GM18499 (cell line): ENCODE results near the gene PROSER3.
A peak's percentile ranks its signal among the peaks of the same experiment; 100 is the strongest.

Experiments
- ATAC-seq: cut with Tn5 transposase; IDR thresholded peaks from one replicate; pipeline ENCODE4 v1.9.1; 2021; ENCODE audit warnings: moderate number of reproducible peaks; ENCODE audit not compliant: insufficient read depth, unreplicated experiment

Gene PROSER3

DNA sequence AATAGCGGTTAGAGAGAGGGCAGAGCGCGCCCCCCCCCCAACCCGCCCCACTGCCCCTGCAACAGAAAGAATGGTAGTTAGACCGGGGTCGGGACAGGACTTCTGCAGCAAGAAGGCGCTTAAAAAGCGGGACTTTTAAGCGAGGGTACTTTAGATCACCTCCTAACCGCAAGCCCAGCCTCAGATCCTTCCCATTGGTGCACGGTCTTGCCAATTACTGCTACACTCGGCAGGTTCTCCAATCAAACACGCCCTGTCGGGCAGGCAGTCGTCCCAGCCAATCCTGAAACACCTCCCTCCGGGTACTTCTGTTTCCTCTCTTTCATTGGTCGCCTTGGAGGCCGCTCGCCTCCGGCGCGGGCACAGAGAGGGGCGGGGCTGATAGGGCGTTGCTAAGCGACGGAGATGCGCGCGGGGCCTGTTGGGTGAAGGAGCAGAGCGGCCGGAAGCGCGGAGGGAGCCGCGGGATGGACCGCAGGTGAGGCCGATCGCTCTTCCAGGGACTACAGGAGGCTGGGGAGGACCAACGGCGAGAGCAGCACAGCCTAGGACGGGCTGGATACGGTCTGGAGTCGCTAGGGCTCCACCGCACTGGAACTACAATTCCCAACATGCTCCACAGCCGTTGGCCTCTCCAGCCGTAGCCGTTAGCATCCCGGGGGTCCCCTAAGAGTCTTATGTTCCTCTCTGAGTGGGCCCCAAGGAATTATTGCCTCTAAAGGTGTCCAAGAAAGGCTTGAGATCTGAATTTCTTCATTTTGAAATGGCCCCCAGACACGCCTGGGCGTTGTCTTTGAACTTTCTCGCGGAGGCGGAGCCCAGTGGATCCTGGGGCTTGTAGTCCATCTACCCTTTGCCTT lies at the start of gene PROSER3:
PROSER3 (plus strand) TSS at position 428 of the 860 bp plus-strand sequence; CDS start at position 468, 40 bp downstream.
- peak; percentile 93 for ATAC-seq

- ATAC-seq = no peak
Measured at GRCh38 chr19:35708391-35708790, 49.6 kb upstream of the PROSER3 start.

DNA sequence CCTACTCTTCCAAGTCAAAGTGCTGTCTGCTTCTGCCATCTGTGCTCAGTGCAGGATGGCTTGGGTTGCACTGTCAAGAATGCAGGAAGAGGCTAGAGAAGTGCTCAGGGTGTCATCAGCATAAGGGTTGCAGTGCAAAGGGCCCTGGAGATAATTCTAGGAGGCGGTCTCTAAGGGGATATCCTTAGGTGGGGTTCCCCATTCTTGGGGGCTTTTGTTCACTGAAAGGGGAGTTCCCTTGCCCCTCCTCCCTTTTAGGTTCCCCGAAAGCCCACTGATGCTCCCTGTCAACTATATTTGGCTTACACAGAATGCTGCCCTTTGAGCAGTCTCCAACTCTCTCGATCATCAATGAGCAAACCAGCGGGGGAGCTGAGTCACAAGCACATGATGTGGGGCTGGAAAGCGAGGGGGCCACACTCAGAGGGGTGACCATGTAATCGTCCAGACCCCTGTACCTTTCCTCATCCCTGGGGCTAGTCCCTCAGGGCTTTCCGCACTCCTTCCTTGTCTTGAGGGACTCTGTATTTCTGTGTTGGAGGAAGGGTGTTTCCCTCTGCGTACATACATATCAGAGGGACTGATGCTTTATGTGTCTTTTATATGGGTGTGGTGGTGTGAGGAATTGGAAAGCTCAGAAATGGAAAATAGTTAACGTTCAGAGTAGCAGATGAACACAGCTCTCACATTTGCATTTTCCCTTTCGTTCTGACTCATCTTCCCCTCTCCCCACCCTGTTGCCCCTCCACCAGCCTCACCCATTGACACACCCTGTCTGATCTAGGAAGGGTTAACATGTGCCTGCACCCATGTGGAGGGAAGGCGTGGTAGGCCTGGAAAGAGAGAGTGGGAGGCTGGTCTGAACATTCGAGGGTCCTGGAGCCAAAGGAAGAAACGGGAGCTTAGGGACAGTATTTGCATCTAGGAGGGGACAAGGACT lies 46.9 kb upstream of the PROSER3 start:
- peak; percentile 35 for ATAC-seq

GRCh38 chr19:35712567-35713505 lies 45.1 kb upstream of the PROSER3 start:
- no peak for ATAC-seq

- no peak for ATAC-seq
Measured at GRCh38 chr19:35713506-35713850, 44.5 kb upstream of the PROSER3 start.

- no peak for ATAC-seq
Measured at GRCh38 chr19:35713904-35714495, 44.0 kb upstream of the PROSER3 start.

- ATAC-seq = no peak
Measured at GRCh38 chr19:35714601-35715354, 43.2 kb upstream of the PROSER3 start.

GRCh38 chr19:35715355-35715809 lies 42.6 kb upstream of the PROSER3 start:
- ATAC-seq = no peak

DNA sequence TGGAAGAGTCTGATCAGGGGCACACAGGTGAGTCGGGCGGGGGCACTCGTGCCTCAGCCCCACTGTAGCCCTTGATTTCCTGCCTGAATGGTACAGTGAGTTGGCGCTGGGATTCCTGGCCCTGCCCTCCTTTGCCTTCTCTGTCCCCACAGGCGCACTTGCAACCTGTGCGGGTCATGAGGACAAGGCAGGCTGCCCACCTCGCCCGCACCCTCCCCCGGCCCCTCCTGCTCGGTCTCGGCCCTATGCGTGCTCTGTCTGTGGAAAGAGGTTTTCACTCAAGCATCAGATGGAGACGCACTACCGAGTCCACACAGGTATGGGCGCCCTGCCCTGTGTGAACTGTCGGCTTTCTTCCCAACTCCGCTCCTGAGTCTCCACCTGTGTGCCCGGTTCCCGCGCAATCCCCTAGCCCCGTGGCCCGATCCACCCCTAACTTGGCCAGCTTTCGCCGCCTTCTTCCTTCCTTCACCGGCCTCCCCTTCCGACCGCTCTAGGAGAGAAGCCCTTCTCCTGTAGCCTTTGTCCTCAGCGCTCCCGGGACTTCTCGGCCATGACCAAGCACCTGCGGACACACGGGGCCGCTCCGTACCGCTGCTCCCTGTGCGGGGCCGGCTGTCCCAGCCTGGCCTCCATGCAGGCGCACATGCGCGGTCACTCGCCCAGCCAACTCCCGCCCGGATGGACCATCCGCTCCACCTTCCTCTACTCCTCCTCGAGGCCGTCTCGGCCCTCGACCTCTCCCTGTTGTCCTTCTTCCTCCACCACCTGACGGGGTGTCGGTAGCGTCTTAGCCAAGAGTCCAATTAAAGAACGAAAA lies 41.8 kb upstream of the PROSER3 start:
- ATAC-seq = no peak

DNA sequence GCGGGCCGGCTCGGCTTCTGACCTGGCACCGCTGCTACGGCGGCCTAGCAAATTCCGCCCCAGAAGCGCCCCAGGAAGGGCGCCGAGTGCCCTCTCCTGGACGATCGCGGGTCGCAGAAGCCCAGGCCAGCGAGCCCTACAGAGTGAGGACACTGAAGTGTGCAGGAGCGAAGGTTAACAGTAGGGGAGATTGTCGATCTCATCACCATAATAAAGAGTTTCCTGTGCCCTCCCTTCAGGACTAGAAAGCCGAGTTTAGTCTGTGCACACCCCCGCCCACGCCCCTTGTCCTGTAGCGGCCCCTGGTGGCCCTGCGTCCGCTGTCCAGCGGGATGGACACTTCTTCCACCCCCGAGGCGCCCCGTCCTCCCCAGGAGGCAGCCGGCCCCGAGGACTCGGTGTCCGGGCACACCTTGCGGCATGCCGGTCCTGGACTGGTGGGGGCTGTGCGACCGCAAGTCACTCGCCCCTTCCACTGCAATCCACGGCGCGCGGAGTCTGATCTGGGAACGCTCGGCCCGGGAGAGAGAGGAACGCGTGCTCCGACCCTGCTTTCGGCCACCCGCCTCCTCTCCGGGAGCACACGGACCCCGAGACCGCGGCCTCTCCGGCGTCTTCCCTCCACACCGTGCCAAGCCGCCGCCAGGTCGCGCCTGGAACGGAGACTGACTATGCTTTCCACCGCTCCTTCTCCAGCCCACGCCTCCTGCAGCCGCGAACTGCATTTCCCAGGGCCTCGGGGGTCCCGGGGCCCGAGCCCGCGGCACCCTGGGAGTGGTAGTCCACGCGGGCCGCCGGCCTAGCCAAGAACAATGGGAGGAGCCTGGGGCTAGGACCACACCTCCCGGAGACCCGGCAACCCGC lies 40.9 kb upstream of the PROSER3 start:
- peak; percentile 37 for ATAC-seq

DNA sequence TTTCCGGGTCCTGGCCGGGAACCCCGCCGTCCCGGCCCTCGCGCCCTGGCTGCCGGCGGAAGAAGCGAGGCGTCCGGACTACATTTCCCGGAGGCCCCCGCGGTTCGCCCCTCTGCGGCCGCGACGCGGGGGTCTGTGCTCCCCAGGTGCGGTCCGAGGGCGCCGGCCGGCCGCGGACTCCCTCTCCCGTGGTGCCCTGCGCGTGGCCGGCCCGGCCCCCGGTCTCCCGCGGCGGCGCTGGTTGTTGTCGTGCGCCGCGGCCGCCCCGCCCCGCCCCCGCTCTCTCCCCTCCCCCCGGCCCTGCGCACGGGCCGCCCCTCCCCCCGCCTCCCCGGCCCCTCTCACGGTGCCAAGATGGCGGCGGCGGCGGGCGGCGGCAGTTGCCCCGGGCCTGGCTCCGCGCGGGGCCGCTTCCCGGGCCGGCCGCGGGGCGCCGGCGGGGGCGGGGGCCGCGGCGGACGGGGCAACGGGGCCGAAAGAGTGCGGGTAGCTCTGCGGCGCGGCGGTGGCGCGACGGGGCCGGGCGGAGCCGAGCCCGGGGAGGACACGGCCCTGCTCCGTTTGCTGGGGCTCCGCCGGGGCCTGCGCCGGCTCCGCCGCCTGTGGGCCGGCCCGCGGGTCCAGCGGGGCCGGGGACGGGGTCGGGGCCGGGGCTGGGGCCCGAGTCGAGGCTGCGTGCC lies 40.2 kb upstream of the PROSER3 start, which contains the start of gene KMT2B:
KMT2B (plus strand) TSS at position 339 of the 680 bp plus-strand sequence; CDS start at position 355, 16 bp downstream.
- ATAC-seq = no peak

DNA sequence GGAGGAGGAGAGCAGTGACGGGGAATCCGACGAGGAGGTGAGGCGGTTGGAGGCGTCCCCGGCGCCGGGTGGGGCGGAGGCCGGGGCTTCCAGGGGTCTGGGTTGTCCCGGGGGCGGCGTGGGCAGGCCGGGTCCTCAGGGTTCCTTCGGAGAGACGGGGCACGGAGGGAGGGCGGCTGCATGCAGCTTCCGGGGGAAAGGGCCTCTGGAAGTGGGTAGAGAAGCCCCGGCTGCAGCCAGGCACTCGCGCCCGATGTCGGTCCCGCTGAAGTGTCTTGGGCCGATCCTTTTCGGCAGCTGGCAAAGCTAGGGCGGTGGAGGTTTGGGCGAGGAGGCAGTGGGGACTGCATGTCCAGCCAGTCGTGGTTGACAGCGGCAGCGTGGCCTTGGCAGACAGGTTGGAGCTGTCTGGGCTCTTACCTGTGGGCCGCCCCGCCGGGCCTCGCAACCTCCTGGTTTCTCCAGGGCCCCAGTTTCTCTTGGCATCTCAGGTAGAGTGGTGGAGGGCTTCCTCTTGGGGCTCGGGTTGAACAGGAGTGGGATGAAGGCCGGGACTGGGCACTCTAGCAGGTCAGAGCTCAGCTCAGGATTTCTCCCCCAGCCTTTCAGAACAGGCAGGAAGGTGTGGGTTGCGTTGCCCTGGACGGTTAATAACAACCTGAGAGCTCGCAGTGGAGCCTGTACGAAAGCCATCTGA lies 39.5 kb upstream of the PROSER3 start:
- ATAC-seq = no peak

DNA sequence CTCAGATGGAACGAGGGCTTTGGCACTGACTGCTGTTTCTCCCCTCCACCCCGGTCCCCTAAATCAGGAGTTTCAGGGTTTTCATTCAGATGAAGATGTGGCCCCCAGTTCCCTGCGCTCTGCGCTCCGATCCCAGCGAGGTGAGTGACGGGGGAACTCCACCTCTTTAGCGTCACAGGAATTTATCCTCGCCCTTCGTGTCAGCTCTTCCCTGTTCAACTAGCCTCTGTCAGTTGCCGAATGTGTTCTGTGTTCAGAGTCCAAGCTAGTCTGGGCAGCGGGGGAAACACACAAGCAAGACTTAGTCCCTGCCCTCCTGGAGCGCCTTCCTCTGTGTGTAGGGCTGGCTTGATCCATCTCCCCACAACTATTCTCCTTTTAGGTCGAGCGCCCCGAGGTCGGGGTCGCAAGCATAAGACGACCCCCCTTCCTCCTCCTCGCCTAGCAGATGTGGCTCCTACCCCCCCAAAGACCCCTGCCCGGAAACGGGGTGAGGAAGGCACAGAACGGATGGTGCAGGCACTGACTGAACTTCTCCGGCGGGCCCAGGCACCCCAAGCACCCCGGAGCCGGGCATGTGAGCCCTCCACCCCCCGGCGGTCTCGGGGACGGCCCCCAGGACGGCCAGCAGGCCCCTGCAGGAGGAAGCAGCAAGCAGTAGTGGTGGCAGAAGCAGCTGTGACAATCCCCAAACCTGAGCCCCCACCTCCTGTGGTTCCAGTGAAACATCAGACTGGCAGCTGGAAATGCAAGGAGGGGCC lies 38.4 kb upstream of the PROSER3 start:
- no peak for ATAC-seq

GRCh38 chr19:35720163-35720524 lies 37.8 kb upstream of the PROSER3 start:
- ATAC-seq = no peak

- no peak for ATAC-seq
Measured at GRCh38 chr19:35720648-35721047, 37.3 kb upstream of the PROSER3 start.
